NCI-H1930 (cell line): ENCODE measurements around the gene LRRC56.

Source experiments
- DNase-seq, 2 experiments: peaks; one replicate each; lab custom pipeline; 2025; lab: John Stamatoyannopoulos, UW

The LRRC56 gene

DNA sequence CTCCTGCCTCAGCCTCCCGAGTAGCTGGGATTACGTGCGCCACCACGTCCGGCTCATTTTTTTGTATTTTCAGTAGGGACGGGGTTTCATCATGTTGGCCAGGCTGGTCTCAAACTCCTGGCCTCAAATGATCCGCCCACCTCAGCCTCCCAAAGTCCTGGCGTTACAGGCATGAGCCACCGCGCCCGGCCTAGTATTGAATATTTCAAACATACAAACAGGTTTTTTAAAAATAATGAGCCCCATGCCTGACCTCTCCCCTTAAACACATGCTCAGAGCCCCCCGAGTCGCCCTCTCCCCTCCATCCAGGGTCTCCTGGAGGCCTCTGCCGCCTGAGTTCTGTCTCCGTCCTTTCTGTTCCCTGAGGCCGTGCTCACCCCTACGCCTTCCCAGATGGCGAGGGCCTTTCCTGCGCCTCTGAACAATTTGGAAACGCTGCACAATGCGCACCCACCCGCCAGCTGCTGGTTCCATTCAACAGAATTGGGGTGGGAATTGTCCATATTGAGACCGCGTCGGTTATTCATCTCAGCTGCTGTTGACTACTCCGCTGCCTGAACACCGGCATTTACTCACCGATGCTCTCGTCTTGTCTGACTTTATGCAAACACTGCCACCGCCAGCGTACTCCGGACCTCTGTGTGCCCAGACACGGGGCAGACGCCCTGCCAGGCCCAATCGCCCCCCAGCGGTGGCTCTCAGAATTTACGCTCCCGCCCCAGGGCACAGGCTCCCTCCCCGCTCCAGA is 16.7 kb upstream of the LRRC56 start:
- DNase-seq: no peak

DNA sequence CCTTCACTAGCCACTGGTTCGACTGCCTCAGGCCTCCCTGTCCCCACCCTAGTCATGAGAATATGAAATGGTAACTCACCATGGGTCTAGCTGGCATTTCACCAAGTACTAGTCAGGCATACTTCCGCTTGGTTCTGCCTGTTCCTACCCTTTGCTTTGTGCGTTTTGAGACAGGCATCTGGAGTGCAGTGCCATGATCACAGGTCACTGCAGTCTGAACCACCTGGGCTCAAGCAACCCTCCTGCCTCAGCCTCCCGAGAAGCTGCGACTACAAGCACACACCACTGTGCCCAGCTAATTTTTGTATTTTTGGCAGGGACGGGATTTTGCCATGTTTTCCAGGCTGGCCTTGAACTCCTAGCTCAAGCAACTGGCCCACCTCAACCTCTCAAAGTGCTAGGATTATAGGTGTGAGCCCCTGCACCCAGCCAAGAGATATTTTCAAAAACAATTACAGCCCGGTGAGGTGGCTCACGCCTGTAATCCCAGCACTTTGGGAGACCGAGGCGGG is 16.1 kb upstream of the LRRC56 start:
- DNase-seq: no peak

DNA sequence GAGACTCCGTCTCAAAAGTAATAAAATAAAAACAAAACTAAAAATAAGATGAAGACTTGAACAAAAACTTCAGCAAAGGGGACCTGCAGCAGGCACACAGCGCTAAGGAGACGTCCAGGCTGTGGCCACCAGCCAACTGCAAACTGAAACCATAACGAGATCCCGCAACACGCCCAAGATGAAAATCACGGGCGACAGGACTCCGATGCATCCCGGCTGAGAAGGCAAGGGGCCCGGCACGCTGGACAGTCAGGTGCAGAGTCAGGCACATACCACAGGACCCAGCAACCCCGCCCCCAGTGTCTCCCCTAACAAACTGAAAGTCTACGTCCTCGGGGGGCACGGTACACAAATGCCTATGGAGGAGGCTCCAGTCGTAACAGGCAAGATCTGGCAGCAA is 11.1 kb upstream of the LRRC56 start:
- DNase-seq: no peak

DNA sequence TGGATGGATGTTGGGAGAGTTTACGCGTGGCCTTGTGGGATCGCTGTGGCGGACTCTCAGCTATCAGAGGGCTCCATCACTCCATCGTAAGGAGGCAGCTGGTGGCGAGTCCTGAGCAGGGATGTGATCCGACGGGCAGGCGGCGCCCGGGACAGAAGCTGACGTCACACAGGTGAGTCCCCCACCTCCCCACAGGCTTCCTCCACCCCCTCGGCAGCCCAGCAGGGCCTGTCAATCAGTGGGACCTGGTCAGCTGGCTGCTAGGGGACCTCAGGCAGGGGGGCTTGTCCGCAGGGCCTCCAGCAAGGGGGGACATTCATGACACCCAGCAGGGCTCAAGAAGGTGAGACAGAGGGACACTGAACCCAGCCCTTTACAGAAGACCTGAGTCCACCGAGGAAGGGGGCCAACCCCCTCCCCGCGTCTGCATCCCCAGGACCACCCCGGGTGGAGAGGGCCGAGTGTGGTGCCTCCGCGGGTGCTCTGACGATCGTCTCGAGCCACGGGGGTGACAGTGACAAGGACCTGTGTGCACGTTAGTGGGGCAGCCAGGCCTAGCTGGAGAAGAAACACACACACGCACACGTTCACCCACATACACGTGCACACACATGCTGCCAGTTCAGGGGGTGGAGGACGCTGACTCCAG is 9.0 kb upstream of the LRRC56 start:
- no peak for DNase-seq

DNA sequence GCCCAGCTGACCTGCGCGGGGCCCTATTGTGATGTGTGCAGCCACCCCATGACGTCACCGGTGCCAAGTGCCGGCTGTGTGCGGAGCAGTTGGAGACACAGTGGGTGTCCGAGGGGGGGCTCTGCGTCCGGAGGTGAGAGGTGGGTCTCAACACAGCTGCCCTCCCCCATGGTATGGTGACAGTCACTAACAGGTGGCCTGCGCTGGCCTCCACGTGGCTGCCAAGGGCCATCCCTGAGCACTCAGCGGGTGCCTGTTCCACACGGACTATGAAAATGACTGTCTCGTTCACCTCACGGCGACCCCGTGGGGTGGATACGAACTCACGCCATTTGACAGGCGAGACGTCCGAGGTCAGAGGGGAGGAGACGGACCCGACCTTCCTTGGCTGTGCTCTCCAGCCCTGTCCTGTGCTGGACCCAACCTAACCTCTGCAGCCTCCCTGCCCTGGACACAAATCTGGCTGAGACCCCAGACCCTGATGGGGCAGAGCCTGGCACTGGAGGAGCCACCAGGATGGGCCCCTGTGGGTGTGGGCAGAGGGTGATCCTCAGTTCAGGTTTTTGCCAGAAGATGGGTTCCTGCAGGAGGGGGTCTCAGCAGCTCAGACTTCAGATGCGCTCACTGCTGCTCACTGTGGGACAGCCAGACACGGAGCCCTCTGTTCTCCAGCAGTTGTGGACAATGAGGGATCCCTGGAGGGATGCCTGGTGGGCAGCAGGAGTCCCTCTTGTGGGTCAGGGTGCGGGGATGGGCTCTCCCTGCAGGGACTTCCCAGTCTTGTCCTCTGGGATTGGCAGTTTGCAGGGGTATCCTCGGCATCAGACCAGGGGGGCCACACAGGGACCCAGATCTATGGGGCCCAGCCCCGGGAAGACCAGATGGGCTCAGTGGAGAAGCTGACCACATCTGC is 8.3 kb upstream of the LRRC56 start:
- DNase-seq: no peak

DNA sequence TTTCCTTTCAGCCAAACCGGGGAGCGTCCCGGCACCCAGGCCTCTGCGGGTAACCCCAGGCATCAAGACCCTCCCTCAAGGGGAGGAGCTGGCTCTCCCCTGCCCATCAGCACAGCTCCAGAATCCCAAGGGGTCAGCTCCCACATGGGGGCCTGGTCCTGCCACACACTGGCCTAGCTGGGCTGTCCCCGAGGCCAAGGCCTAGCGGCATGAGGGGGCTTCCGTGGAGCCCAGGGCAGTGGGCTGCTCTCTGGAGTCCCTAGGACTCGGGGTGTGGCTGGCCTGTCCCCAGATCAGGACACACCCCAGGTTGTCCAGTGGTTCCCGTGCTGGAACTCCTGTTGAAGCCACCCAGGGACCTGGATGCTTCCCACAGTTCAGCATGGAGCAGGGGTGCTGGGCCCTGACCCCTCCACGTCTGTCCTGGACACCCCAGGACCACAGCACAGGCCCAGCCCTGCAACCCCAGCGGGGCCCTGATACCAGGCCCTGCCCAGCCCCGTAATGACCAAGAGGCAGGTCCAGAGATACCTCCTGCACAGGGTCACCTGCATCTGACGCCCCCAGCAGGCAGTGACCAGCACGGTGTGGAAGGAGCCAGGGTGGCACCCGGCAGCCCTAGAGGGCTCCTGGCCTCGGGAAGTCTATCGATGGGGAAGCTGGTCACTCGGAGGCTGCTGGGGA is 7.5 kb upstream of the LRRC56 start:
- DNase-seq: no peak

DNA sequence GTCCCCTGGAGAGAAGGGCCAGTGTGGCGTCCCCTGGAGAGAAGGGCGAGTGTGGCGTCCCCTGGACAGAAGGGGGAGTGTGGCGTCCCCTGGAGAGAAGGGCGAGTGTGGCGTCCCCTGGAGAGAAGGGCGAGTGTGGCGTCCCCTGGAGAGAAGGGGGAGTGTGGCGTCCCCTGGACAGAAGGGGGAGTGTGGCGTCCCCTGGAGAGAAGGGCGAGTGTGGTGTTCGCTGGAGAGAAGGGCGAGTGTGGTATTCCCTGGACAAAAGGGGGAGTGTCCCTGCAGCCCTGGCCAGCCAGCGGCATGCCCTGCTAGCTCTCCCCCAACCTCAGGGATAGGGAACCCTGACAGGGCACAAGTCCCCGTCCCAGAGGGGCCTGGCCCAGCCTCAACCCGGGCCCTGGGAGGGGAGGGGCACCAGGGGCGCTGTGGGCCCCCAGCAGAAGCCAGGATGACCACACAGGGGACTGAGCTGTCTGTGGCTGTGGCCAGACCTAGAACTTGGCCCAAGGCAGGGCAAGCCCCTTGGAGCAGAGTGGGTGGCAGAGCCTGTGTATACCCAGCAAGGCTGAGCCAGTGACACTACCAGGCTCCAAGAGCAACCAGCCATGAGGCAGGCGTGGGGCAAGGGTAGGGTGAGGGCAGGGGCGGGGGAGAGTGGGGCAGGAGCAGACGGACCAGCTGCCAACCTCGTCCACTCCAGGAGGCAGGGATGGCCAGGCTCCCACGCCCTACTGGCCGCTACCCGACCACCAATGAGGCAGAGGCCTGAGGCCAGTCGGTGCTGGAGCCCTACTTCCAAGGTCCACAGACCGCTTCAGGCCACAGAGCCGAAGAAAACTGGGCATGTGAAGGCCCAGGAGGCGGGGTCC is 6.1 kb upstream of the LRRC56 start:
- DNase-seq: no peak

DNA sequence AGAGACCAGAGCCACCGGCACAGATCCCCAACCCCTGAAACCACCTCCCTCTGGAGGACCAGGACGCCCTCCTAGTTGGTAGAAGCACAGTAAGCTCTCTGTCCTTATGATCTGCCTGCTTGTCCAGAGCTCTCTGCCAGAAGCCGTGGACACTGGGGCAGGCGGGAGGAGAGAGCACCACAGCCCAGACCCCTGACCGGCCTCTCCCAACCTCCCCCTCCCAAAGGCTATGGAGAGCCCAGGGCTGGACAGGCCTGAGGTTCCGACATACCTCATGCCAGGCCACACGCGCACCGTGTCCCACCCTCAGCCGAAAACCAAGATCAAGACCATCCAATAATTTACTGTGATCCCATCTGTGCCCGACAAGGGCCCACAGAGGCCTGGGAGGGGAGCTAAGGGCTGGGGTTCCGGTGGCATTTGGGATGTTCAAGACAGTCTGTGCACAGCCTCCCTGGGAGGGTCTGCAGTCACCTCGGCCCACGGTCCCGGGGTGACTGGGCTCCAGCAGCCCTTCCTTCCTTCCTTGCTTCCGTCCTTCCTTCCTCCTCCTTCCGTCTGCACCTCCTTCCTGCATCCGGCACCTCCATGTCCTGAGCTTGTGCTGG is 5.3 kb upstream of the LRRC56 start:
- DNase-seq: no peak

DNA sequence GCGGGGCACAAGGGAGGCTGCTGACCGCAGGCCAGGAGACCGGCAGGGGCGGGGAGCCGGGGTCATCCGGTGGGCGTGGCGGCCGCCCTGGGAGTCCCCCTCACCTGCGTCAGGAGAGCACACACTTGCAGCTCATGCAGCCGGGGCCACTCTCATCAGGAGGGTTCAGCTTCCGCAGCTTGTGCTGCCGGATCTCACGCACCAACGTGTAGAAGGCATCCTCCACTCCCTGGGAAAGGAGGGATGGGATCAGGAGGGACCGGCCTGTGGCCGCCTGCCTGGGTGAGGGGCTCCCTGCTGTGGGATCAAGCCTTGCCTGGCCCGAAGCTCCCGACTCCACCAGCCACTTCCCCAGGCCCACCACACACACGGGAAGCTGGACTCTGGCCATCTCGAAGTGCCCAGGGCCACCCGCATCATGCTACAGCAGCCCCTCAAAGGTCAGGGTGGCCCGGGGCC is 4.8 kb upstream of the LRRC56 start:
- DNase-seq: no peak

DNA sequence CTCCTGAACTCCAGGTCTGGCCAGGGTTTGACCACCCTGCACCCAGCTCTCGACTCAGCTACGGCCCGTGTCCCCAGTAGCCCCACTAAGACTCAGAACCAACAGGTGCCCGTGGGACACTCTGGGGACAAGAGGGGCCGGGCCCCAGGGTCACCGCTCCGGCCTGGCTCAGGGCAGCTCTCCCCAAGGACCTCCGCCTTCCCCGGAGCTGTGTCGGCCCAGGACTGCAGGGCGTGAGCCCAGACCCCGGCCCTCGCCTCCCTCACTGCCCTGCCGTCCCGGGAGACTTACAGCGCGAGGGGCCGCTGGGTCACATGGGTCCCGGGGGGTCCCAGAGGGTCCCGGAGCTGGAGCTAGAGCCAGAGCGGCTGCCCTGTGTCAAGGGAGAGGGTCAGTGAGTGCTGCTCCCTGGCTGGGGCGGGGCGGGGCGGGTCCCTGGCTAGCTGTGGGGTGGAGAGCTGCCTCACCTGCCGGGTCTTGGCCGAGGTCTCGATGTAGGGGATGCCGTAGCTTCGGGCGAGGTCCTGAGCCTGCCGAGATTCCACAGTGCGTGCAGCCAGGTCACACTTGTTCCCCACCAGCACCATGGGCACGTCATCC is 4.2 kb upstream of the LRRC56 start:
- no peak for DNase-seq

DNA sequence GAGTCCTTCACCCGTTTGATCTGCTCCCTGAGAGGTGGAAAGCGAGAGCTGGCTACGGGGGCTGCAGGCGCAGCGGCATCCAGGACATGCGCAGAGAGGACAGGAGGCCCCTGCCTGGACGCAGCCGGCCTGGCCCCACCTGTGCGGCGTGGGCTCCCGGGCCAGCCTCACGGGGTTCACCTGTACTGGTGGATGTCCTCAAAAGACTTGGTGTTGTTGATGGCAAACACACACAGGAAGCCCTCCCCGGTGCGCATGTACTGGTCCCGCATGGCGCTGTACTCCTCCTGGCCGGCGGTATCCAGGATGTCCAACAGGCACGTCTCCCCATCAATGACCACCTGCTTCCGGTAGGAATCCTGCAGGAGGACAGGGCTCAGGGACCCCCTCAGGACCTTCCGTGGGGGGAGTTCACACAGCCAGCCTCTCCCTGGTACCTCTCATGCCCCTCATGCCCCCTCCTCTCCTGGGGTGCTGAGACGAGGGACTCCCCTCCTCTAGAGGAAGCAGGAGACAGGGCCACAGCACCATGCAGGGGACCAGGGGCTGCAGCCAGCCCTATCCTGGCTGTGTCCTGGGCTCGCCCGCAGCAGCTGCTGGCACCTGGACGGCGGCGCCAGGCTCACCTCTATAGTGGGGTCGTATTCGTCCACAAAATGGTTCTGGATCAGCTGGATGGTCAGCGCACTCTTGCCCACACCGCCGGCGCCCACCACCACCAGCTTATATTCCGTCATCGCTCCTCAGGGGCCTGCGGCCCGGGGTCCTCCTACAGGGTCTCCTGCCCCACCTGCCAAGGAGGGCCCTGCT is 3.5 kb upstream of the LRRC56 start:
- no peak for DNase-seq

DNA sequence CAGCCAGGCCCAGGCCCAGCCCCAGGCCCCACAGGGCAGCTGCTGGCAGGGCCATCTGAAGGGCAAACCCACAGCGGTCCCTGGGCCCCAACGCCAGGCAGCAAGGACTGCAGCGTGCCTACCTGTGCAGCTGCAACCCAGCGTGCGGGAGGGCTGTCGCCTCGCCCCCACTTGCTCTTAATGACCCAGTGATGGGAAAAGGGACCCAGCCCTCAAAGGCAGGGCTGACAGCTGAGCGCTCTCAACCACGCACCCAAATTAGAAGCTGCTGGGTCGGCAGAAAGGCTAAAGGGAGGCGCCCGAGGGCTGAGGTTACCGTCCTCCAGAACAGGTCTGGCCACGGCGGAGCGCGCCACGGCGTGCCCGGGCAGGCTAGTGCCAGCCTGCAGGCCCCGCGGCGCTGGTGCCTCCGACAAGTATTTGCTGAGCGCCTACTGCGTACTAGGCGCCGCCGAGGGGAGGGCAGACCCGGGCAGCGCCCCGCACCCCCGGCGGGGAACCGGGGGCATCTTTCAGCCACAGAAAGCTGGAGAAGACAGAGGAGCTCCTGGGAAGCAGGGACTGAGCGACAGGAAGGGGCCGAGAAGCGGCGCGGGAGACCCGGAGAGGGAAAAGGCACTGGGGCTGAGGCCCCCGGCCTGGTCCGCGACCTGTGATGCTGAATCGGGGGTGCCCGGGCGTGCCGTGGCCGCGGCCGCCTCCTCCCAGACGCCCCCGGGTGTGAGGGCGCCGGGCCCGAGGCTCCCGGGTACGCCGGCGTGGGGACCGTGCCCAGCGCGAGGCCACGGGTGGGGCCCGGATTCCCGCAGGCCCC is 2.7 kb upstream of the LRRC56 start:
- no peak for DNase-seq

DNA sequence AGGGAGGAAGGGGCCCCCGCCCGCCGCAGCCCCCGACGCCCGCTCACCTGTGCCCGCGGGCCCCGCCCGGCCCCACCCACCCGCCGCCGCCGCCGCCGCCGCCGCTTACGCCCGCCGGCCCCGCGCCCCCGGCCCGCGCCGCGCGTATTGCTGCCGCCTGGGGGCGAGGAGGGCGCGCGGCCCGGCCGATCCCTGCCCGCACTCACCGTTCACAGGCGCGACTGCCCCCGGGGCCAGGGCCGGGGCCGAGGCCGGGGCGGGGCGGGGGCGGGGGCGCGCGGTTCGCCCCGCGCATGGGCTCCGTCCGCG is 2.2 kb upstream of the LRRC56 start:
- peak in 1 of 2 experiments; percentile 90 for DNase-seq

DNA sequence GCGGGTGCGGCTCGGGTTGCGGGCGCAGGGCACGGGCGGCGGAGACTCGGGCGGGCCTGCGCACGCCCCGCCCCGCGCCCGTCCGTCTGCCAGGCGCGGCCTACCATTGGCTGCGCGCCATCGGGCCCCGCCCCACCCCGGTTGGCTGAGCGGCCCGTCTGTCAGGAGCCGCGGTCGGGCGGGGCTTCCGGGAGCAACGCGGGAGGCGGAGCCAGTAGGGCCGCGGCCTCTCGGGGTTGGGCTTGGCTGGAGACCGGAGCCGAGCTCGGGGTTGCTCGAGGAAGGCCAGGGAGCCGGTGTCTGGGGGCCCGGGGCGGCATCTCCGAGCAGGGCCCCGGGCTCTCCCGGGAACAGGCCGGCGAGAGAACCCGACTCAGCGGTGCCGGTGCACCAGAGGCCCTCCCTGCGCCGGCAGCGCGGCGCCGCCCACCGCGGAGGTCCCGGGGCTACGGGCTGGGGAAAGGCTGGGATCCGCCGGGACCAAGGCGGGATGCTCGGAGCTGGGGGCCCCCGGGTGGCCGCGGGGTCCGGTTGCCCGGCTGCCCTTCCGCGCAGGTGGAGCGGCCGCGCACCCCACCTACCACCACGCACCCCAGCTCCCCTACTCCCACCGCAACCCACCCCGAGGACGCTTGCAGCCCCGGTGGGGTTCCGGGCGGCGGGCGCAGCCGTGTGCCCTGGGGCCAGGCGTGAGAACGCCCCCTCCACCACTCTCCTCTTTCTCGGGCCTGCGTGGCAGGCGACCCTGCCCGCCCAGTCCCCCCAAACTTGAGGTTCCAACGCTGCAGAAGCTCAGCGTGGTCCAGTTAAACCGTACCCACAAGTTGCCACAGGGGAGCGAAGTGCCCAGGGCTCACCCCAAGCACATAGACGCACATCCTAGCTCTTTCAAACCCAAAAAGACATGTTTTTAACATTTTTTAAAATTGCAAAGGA is 1.5 kb upstream of the LRRC56 start, which contains the start of gene HRAS:
TSS of gene HRAS (minus strand) at position 58 of the 936 bp plus-strand sequence.
- DNase-seq: peak; percentile 98 to 100

DNA sequence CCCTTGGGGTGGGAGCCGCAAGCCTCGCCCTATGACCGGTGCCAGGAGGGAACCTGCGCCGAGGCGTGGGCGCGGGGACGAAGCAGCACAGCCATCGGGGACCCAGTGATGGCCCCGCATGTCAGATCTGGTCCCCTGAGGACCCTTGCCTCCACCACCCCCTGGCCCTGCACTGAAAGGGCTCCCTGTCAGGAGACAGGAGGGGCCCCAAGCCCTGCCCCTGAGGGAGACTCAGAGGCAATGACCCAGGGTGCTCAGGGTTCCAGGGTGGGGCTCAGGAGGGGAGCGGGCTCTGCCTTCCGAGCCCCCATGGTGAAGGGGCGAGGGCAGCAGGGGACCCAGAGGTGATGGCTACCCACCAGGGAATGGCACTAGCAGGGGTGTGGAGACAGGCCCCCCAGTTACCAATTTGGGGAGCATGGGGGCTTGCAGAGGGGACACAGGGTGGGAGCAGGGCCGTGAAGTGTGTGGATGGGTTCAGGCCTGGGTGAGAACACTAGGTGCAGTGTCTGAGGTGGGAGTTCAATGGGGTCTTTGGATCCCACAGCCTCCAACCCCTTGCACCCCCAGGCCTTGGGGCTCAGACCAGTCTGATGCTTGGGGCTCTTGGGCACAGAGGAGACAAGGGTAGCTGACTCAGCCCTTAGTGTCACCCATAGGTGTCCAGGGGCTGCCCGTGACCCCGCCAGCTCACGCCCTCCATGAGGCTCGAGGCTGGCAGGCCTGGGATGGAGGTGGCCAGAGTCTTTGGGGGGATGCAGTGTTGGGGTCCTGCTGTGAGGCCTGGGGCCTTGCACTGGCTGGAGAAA is 499 bp downstream of the LRRC56 start:
- no peak for DNase-seq

DNA sequence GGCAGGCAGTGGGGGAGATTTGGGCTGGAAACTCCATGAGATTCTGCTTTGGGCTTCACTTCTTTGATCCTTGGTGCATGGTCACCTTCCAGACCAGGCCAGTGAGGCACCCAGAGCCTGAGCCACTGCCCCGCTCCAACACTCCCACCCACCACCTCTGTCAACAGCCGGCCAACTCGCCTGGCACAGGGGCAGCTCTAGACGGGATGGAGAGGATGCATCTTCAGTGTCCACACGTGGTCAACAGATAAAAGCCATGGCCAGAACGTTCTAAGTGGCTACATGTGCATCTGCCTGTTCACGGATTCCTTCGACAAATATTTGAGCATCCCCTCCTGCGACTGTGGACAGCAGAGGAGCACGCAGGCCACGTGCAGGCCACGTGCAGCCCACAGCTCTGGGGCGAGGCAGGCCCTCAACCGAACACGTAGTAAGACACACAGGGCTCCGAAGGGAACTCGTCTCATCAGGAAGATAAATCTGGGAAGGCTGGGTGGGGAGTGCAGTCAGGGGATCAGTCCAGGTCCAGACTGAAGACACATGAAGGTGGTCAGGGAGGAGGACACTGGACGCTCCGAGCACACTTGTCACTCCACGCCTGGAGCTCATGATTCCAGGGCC is 1.2 kb downstream of the LRRC56 start:
- DNase-seq: no peak
